SK-N-MC (cell line): ENCODE results near the gene PPP1R9A.
"Not testable (repeated sequence)": the region's sequence is repeated elsewhere in the genome, so short reads cannot be mapped to it uniquely, and the experiment has no call there.

Experiments
- DNase-seq: peaks from one replicate; pipeline ENCODE4 v3.0.0-alpha.2; 2011; ENCODE audit warnings: low read depth, low spot score
- H3K27ac ChIP-seq: fragments of 200-600 bp; sonication (generic); 2 replicates; pipeline ENCODE4 v1.5.1; 2016; ENCODE audit warnings: mixed run types
- H3K36me3 ChIP-seq: fragments of 200-600 bp; sonication (generic); 2 replicates; pipeline ENCODE4 v1.6.1; 2017; ENCODE audit warnings: antibody characterized with exemption, low read length, mixed read lengths; ENCODE audit not compliant: insufficient read depth
- H3K4me3 ChIP-seq: fragments of 200-600 bp; sonication (generic); 2 replicates; pipeline ENCODE4 v1.5.1; 2016
- H3K9ac ChIP-seq: fragments of 200-600 bp; sonication (generic); 2 replicates; pipeline ENCODE4 v1.8.0; 2017; ENCODE audit warnings: mixed run types, mixed read lengths; ENCODE audit not compliant: insufficient read length
- H3K9me3 ChIP-seq: fragments of 200-600 bp; sonication (generic); 2 replicates; pipeline ENCODE4 v1.6.1; 2017; ENCODE audit warnings: low read depth, mild to moderate bottlenecking, antibody characterized with exemption, low read length, moderate library complexity, mixed read lengths
- EZH2 ChIP-seq: fragments of 200-600 bp; sonication (generic); IDR thresholded peaks from one replicate; pipeline ENCODE4 v1.6.1; 2017; ENCODE audit warnings: antibody characterized with exemption
- FOXP2 ChIP-seq: optimal IDR thresholded peaks from 2 replicates; pipeline ENCODE3; 2011; ENCODE audit warnings: mild to moderate bottlenecking, moderate library complexity; ENCODE audit not compliant: insufficient read depth; ENCODE audit errors: extremely low read length, control extremely low read depth
- POLR2AphosphoS5 ChIP-seq: IDR thresholded peaks from 2 replicates; pipeline ENCODE4 v1.6.1; 2012; ENCODE audit warnings: mild to moderate bottlenecking, low read depth, low read length, borderline replicate concordance

Gene PPP1R9A

GRCh38 chr7:95001815-95002561, 94.6 kb downstream of the PPP1R9A start:
- no peaks in the 10 kb centered on the region for H3K36me3 ChIP-seq
- DNase-seq: no peak
- H3K9me3 ChIP-seq: no peaks in the 10 kb centered on the region
- TF ChIP-seq FOXP2 (no peak), EZH2 (no peak), POLR2AphosphoS5 (no peak)
- H3K27ac ChIP-seq: no peak overlapping the region
- H3K4me3 ChIP-seq: no peak overlapping the region
- H3K9ac ChIP-seq: no peak overlapping the region

GRCh38 chr7:95002775-95003174, 95.4 kb downstream of the PPP1R9A start:
- no peak overlapping the region for H3K9ac ChIP-seq

GRCh38 chr7:95004618-95005247, 97.3 kb downstream of the PPP1R9A start:
- no peak overlapping the region for H3K27ac ChIP-seq
- H3K9me3 ChIP-seq: no peaks in the 10 kb centered on the region
- DNase-seq: no peak
- no peak overlapping the region for H3K4me3 ChIP-seq
- H3K36me3 ChIP-seq: no peaks in the 10 kb centered on the region
- H3K9ac ChIP-seq: no peak overlapping the region
- no peak for TF ChIP-seq EZH2
- TF ChIP-seq POLR2AphosphoS5: no peak
- no peak for TF ChIP-seq FOXP2

More at GRCh38 chr7:95002775-95003174, 95.4 kb downstream of the PPP1R9A start:
- no peaks in the 10 kb centered on the region for H3K36me3 ChIP-seq
- no peak overlapping the region for H3K4me3 ChIP-seq
- H3K27ac ChIP-seq: no peak overlapping the region
- no peak for DNase-seq
- no peak for TF ChIP-seq FOXP2
- no peak for TF ChIP-seq EZH2
- no peak for TF ChIP-seq POLR2AphosphoS5
- no peaks in the 10 kb centered on the region for H3K9me3 ChIP-seq

GRCh38 chr7:95006010-95006409, 98.6 kb downstream of the PPP1R9A start:
- no peak overlapping the region for H3K4me3 ChIP-seq
- no peaks in the 10 kb centered on the region for H3K9me3 ChIP-seq
- H3K36me3 ChIP-seq: no peaks in the 10 kb centered on the region
- TF ChIP-seq POLR2AphosphoS5 (no peak), FOXP2 (no peak), EZH2 (no peak)
- H3K27ac ChIP-seq: no peak overlapping the region
- H3K9ac ChIP-seq: no peak overlapping the region
- no peak for DNase-seq

- not testable (repeated sequence) for DNase-seq, H3K27ac ChIP-seq, H3K9ac ChIP-seq, H3K9me3 ChIP-seq, H3K36me3 ChIP-seq, H3K4me3 ChIP-seq
Measured at GRCh38 chr7:95008773-95009172, 101.4 kb downstream of the PPP1R9A start.

- Histone ChIP-seq H3K36me3 (no peaks in the 10 kb centered on the region), H3K9me3 (no peaks in the 10 kb centered on the region), H3K9ac (no peak overlapping the region), H3K4me3 (no peak overlapping the region), H3K27ac (no peak overlapping the region; the same call in 1 of the 2 replicates)
- no peak for DNase-seq
- TF ChIP-seq EZH2 (no peak), POLR2AphosphoS5 (no peak), FOXP2 (no peak)
Measured at GRCh38 chr7:95011146-95011928, 103.9 kb downstream of the PPP1R9A start.

- Histone ChIP-seq H3K9ac (no peak overlapping the region), H3K4me3 (no peak overlapping the region), H3K36me3 (no peaks in the 10 kb centered on the region), H3K9me3 (no peaks in the 10 kb centered on the region), H3K27ac (no peak overlapping the region)
- DNase-seq: no peak
- TF ChIP-seq FOXP2 (no peak), POLR2AphosphoS5 (no peak), EZH2 (no peak)
Measured at GRCh38 chr7:95011995-95012394, 104.6 kb downstream of the PPP1R9A start.

GRCh38 chr7:95018021-95018420, 110.6 kb downstream of the PPP1R9A start:
- Histone ChIP-seq H3K9me3 (no peaks in the 10 kb centered on the region), H3K4me3 (no peak overlapping the region), H3K9ac (no peak overlapping the region), H3K27ac (no peak overlapping the region), H3K36me3 (no peaks in the 10 kb centered on the region)
- DNase-seq: no peak
- no peak for TF ChIP-seq EZH2
- no peak for TF ChIP-seq POLR2AphosphoS5
- no peak for TF ChIP-seq FOXP2
